Measurements from ENCODE around the gene MAPK14. TPM values are rescaled to one million over a fixed set of nuclear protein-coding genes. Genes with fewer than 3 reads are reported as not detected.

Gene MAPK14
- total and polyA plus RNA-seq, 3 donors from 2014 or later: 21.8 to 58.3 (median 57.3) TPM

GRCh38 chr6:36019167-36019566, 8.4 kb upstream of the MAPK14 start:
- Histone ChIP-seq H3K27me3 (no peaks in the 10 kb centered on the region), H3K27ac (no peak overlapping the region), H3K9me3 (no peaks in the 10 kb centered on the region), H3K4me3 (no peak overlapping the region), H3K4me1 (no peaks in the 10 kb centered on the region), H3K36me3 (ENCODE audit: low read depth, missing control alignments) (no peaks in the 10 kb centered on the region)
- no peak for TF ChIP-seq POLR2A (IDR thresholded peaks at IDR 0.05)
- no peak for TF ChIP-seq CTCF (IDR thresholded peaks at IDR 0.05)
- intact Hi-C loops (cut with DNase I; ENCODE audit: low total_unique reads): no loop called here
- no peak for DNase-seq
- WGBS, 2 donors: 91 to 96% methylated on average over 11 of the region's 11 CpGs

GRCh38 chr6:36020154-36020553, 7.5 kb upstream of the MAPK14 start:
- 0 to 48% methylated on average over 1 of the region's 1 CpG for WGBS, 2 donors
- Histone ChIP-seq H3K4me1 (no peaks in the 10 kb centered on the region), H3K9me3 (no peaks in the 10 kb centered on the region), H3K27ac (no peak overlapping the region), H3K36me3 (ENCODE audit: low read depth, missing control alignments) (no peaks in the 10 kb centered on the region), H3K27me3 (no peaks in the 10 kb centered on the region), H3K4me3 (no peak overlapping the region)
- intact Hi-C loops (cut with DNase I; ENCODE audit: low total_unique reads): no loop called here
- TF ChIP-seq CTCF (IDR thresholded peaks at IDR 0.05) (no peak), POLR2A (IDR thresholded peaks at IDR 0.05) (no peak)
- no peak for DNase-seq

DNA sequence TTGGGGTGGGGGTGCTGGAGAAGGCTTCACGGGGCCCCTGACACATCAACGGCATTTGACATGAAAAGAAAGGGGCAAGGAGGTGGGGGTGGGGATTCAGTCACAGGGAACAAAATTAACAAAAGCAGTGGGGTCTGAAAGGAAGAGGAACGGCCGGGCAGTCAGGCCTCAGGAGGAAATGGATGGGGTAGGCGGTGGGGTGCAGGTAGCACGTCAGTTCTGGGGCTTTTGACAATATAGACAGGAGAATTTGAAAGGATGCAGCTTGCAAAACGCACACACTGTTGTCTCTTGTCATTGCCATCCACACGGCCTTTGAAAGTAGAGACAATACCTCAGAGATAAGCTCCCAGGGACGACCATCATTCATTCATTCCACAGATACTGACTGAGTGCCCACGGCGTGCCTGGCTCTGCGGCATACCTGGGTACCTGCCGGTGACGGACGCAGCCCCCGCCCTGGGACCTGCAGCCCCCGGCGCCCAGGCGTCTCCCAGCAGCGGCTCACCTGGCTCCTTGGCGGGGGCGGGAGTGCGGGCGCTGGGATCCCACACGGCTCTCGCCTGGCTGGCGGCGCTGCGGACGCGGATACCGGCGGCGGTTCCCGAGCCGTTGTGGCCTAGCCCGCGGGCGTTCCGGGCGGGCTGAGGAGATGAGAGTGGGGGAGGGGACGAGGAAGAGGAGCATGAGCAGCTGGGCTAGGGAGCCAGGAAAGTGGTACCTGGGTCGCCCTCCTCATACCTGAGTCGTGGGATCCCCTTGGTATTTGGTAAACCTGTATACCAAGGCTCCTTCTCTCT, 3.4 kb upstream of the MAPK14 start, which contains the start of gene SLC26A8:
SLC26A8 (minus strand) TSS at position 646 of the 800 bp plus-strand sequence. CDS start 4,934 bp downstream, outside the sequence.
- peak; percentile 18 for DNase-seq
- intact Hi-C loops (cut with DNase I; ENCODE audit: low total_unique reads): no loop called here
- TF ChIP-seq POLR2A (IDR thresholded peaks at IDR 0.05) (no peak), CTCF (IDR thresholded peaks at IDR 0.05) (no peak)

GRCh38 chr6:36025260-36025931, 2.2 kb upstream of the MAPK14 start:
- TF ChIP-seq POLR2A (IDR thresholded peaks at IDR 0.05) (no peak), CTCF (IDR thresholded peaks at IDR 0.05) (no peak)
- Histone ChIP-seq H3K27ac (no peak overlapping the region), H3K9me3 (no peaks in the 10 kb centered on the region), H3K27me3 (no peaks in the 10 kb centered on the region), H3K4me3 (no peak overlapping the region), H3K4me1 (no peaks in the 10 kb centered on the region), H3K36me3 (ENCODE audit: low read depth, missing control alignments) (no peaks in the 10 kb centered on the region)
- no peak for DNase-seq
- intact Hi-C loops (cut with DNase I; ENCODE audit: low total_unique reads): loop anchor here (5.0 kb wide), 1 partner anchor 67 kb away; no protein-coding TSS in a partner anchor
- WGBS, 2 donors: 86 to 89% methylated on average over 1 of the region's 1 CpG

More for the DNA sequence above, 3.4 kb upstream of the MAPK14 start, which contains the start of gene SLC26A8:
- Histone ChIP-seq H3K27me3 (no peaks in the 10 kb centered on the region), H3K4me3 (peak within 1 kb of the TSS; percentile 29 to 46), H3K4me1 (no peaks in the 10 kb centered on the region), H3K36me3 (ENCODE audit: low read depth, missing control alignments) (no peaks in the 10 kb centered on the region), H3K9me3 (no peaks in the 10 kb centered on the region), H3K27ac (no peak within 1 kb of the TSS)
- 27 to 32% methylated on average over 33 to 39 of the region's 44 CpGs for WGBS, 2 donors
